ENCODE measurements around the gene GPR152. TPM values are rescaled to one million over a fixed set of nuclear protein-coding genes. Genes with fewer than 3 reads are reported as not detected.

The GPR152 gene
- total and polyA plus RNA-seq, 2 experiments from 2014 or later: not detected

DNA sequence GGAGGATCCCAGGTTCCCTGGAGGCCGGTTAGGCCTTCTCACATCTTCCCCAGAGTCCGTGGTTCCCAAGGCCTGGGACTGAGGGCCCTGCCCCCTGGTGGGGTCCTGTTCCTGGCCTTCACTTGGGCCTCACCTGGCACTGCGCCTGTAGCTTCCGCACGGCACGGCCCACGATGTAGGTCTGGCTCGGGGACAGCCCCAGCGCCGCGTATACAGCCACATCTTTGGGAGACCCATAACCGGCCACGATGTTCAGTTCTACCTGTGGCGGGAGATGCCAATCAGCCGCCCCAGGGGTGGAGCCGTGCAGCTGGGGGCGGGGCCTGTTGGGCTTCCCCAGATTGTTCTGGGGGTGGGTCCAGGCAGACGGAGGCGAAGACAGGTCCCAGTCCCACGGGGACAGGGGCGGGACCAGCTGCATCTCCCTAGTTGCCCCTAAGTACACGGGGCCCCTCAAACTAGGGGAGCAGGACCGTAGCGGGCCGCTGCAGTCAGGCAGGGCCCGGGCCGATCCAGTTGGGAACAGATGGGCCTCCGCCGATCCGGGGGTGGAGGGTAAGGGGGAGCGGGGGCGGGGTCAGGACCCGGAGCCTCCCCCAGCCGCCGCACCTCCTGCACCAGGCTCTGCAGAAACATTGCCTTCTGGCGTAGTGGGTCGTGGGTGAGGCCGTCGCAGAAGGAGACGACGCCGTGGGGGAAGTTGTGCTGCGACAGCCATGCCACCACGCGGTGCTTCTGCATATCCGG lies 40.4 kb upstream of the GPR152 start:
- in situ Hi-C loops (cut with MboI): no loop called here
- Histone ChIP-seq H3K4me3 (no peak overlapping the region), H3K4me2 (ENCODE audit: unreplicated experiment) (no peak overlapping the region), H3K27me3 (replicated peaks; ENCODE audit: insufficient read depth) (no peaks in the 10 kb centered on the region), H4K20me1 (ENCODE audit: insufficient read depth) (no peaks in the 10 kb centered on the region), H3K9me2 (ENCODE audit: insufficient read depth) (no peaks in the 10 kb centered on the region), H3K27ac (no peak overlapping the region), H3K9me3 (ENCODE audit: low read depth) (no peaks in the 10 kb centered on the region), H2AFZ (no peak overlapping the region), H3K79me2 (ENCODE audit: insufficient read depth) (no peaks in the 10 kb centered on the region), H3K36me3 (ENCODE audit: low read depth) (no peaks in the 10 kb centered on the region), H3K4me1 (ENCODE audit: insufficient read depth) (no peaks in the 10 kb centered on the region), H3K9ac (no peak overlapping the region), H3F3A (ENCODE audit: insufficient read depth) (no peaks in the 10 kb centered on the region)
- WGBS, 2 experiments (ENCODE audit: low coverage in 1 of 2, low lambda C conversion rate in 2 of 2, missing lambda C conversion rate in 2 of 2): 76 to 83% methylated on average over 32 to 46 of the region's 46 CpGs
- no peak for DNase-seq
- TF ChIP-seq EZH2 (IDR thresholded peaks at IDR 0.05; ENCODE audit: insufficient read depth, poor library complexity, severe bottlenecking): no peak
- no peak for TF ChIP-seq EZH2phosphoT487 (IDR thresholded peaks at IDR 0.05; ENCODE audit: insufficient read depth, low read depth)

- WGBS, 2 experiments (ENCODE audit: low coverage in 1 of 2, low lambda C conversion rate in 2 of 2, missing lambda C conversion rate in 2 of 2): 78 to 85% methylated on average over 19 of the region's 19 CpGs
- Histone ChIP-seq H4K20me1 (ENCODE audit: insufficient read depth) (no peaks in the 10 kb centered on the region), H3F3A (ENCODE audit: insufficient read depth) (no peaks in the 10 kb centered on the region), H3K4me2 (ENCODE audit: unreplicated experiment) (no peak overlapping the region), H3K9me3 (ENCODE audit: low read depth) (no peaks in the 10 kb centered on the region), H3K27ac (no peak overlapping the region), H3K4me1 (ENCODE audit: insufficient read depth) (no peaks in the 10 kb centered on the region), H3K36me3 (ENCODE audit: low read depth) (no peaks in the 10 kb centered on the region), H3K27me3 (replicated peaks; ENCODE audit: insufficient read depth) (no peaks in the 10 kb centered on the region), H3K9ac (no peak overlapping the region), H3K4me3 (no peak overlapping the region), H3K9me2 (ENCODE audit: insufficient read depth) (no peaks in the 10 kb centered on the region), H3K79me2 (ENCODE audit: insufficient read depth) (no peaks in the 10 kb centered on the region), H2AFZ (no peak overlapping the region)
- in situ Hi-C loops (cut with MboI): no loop called here
- no peak for TF ChIP-seq EZH2phosphoT487 (IDR thresholded peaks at IDR 0.05; ENCODE audit: insufficient read depth, low read depth)
- no peak for DNase-seq
Observed at GRCh38 chr11:67492069-67492727, 39.7 kb upstream of the GPR152 start.

GRCh38 chr11:67491276-67492068 lies 38.9 kb upstream of the GPR152 start:
- 0 out of 2 replicates have a peak, but pooled peaks cover 5% of the 10 kb centered on the region for H3K79me2 ChIP-seq (ENCODE audit: insufficient read depth)
- H3K27me3 ChIP-seq (replicated peaks; ENCODE audit: insufficient read depth): no peaks in the 10 kb centered on the region
- H3K4me1 ChIP-seq (ENCODE audit: insufficient read depth): no peaks in the 10 kb centered on the region
- WGBS, 2 experiments (ENCODE audit: low coverage in 1 of 2, low lambda C conversion rate in 2 of 2, missing lambda C conversion rate in 2 of 2): 88 to 90% methylated on average over 19 to 24 of the region's 24 CpGs
- H3K4me2 ChIP-seq (ENCODE audit: unreplicated experiment): no peak overlapping the region
- no peaks in the 10 kb centered on the region for H3K9me3 ChIP-seq (ENCODE audit: low read depth)
- TF ChIP-seq EZH2 (IDR thresholded peaks at IDR 0.05; ENCODE audit: insufficient read depth, poor library complexity, severe bottlenecking) (no peak), EZH2phosphoT487 (IDR thresholded peaks at IDR 0.05; ENCODE audit: insufficient read depth, low read depth) (no peak)
- no peaks in the 10 kb centered on the region for H4K20me1 ChIP-seq (ENCODE audit: insufficient read depth)
- H3K4me3 ChIP-seq: no peak overlapping the region
- no peaks in the 10 kb centered on the region for H3F3A ChIP-seq (ENCODE audit: insufficient read depth)
- no peak for DNase-seq
- no peaks in the 10 kb centered on the region for H3K9me2 ChIP-seq (ENCODE audit: insufficient read depth)
- in situ Hi-C loops (cut with MboI): no loop called here
- no peak overlapping the region for H3K9ac ChIP-seq
- H3K27ac ChIP-seq: no peak overlapping the region
- no peaks in the 10 kb centered on the region for H3K36me3 ChIP-seq (ENCODE audit: low read depth)
- no peak overlapping the region for H2AFZ ChIP-seq

DNA sequence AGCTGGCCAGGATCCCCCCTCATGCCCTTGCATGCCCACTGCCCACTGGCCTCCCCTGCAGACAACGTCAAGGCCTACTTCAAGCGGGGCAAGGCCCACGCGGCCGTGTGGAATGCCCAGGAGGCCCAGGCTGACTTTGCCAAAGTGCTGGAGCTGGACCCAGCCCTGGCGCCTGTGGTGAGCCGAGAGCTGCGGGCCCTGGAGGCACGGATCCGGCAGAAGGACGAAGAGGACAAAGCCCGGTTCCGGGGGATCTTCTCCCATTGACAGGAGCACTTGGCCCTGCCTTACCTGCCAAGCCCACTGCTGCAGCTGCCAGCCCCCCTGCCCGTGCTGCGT lies 38.2 kb upstream of the GPR152 start:
- Histone ChIP-seq H2AFZ (no peak overlapping the region), H3K4me2 (ENCODE audit: unreplicated experiment) (no peak overlapping the region), H3K79me2 (ENCODE audit: insufficient read depth) (0 out of 2 replicates have a peak, but pooled peaks cover 9% of the 10 kb centered on the region), H3K36me3 (ENCODE audit: low read depth) (no peaks in the 10 kb centered on the region), H3K9ac (no peak overlapping the region), H3K27ac (no peak overlapping the region), H3K4me1 (ENCODE audit: insufficient read depth) (no peaks in the 10 kb centered on the region), H3K4me3 (no peak overlapping the region), H3K9me2 (ENCODE audit: insufficient read depth) (no peaks in the 10 kb centered on the region), H4K20me1 (ENCODE audit: insufficient read depth) (no peaks in the 10 kb centered on the region), H3K9me3 (ENCODE audit: low read depth) (no peaks in the 10 kb centered on the region), H3F3A (ENCODE audit: insufficient read depth) (no peaks in the 10 kb centered on the region), H3K27me3 (replicated peaks; ENCODE audit: insufficient read depth) (no peaks in the 10 kb centered on the region)
- in situ Hi-C loops (cut with MboI): no loop called here
- 86 to 87% methylated on average over 15 of the region's 15 CpGs for WGBS, 2 experiments (ENCODE audit: low coverage in 1 of 2, low lambda C conversion rate in 2 of 2, missing lambda C conversion rate in 2 of 2)
- DNase-seq: no peak
- TF ChIP-seq EZH2phosphoT487 (IDR thresholded peaks at IDR 0.05; ENCODE audit: insufficient read depth, low read depth) (no peak), EZH2 (IDR thresholded peaks at IDR 0.05; ENCODE audit: insufficient read depth, poor library complexity, severe bottlenecking) (no peak)
